CD4-positive, alpha-beta T cell treated with Interferon alpha-2 for 1 hour (primary cell): ENCODE data around the gene CYP1B1.
"Not testable (repeated sequence)": the region's sequence is repeated elsewhere in the genome, so short reads cannot be mapped to it uniquely, and the experiment has no call there.

ENCODE experiments used
- DNase-seq, 2 donors: peaks; one replicate each; pipeline ENCODE4 v3.0.0-alpha.2; 2020 to 2022

Gene CYP1B1

GRCh38 chr2:38030635-38031355, 45.2 kb downstream of the CYP1B1 start:
- no peak for DNase-seq

GRCh38 chr2:38029512-38029911, 46.4 kb downstream of the CYP1B1 start:
- no peak for DNase-seq

GRCh38 chr2:38028829-38029228, 47.1 kb downstream of the CYP1B1 start:
- no peak for DNase-seq

- DNase-seq = no peak
Observed at GRCh38 chr2:38026846-38027245, 49.1 kb downstream of the CYP1B1 start.

GRCh38 chr2:38021589-38021988, 54.4 kb downstream of the CYP1B1 start:
- no peak for DNase-seq

GRCh38 chr2:38020359-38021069, 55.4 kb downstream of the CYP1B1 start:
- DNase-seq = not testable (repeated sequence)

GRCh38 chr2:38017836-38018235, 58.1 kb downstream of the CYP1B1 start:
- no peak for DNase-seq
